Activated CD4-positive, alpha-beta memory T cell treated with anti-CD3 and anti-CD28 coated beads for 36 hours (primary cell): ENCODE results near the gene TYR. TPM values are rescaled to one million over a fixed set of nuclear protein-coding genes. Genes with fewer than 3 reads are reported as not detected.
A peak's percentile ranks its signal among the peaks of the same experiment; 100 is the strongest.
"Not testable (repeated sequence)": the region's sequence is repeated elsewhere in the genome, so short reads cannot be mapped to it uniquely, and the experiment has no call there.

Experiments
- CTCF ChIA-PET: fragments of 350-600 bp; sonication (Branson Sonifier 250); formaldehyde crosslinking; loops from one replicate; lab custom pipeline; 2021; ENCODE audit warnings: antibody characterized with exemption, inconsistent platforms; lab: Charles Lee
- POLR2A ChIA-PET: fragments of 350-600 bp; sonication (Branson Sonifier 250); formaldehyde crosslinking; loops from one replicate; lab custom pipeline; 2021; ENCODE audit warnings: antibody characterized with exemption; lab: Charles Lee
- DNase-seq: peaks from one replicate; pipeline ENCODE4 v3.0.0-alpha.2; 2020
- H3K27ac Mint-ChIP-seq: one replicate; pipeline ENCODE4 v1.8.0; 2021; ENCODE audit warnings: mixed read lengths
- H3K27me3 Mint-ChIP-seq: one replicate; pipeline ENCODE4 v1.8.0; 2021; ENCODE audit warnings: mixed read lengths
- H3K36me3 Mint-ChIP-seq: one replicate; pipeline ENCODE4 v1.8.0; 2021; ENCODE audit warnings: mixed read lengths
- H3K4me1 Mint-ChIP-seq: one replicate; pipeline ENCODE4 v1.8.0; 2021; ENCODE audit warnings: low read depth, mixed read lengths
- H3K4me3 Mint-ChIP-seq: one replicate; pipeline ENCODE4 v1.8.0; 2021; ENCODE audit warnings: mild to moderate bottlenecking, mixed read lengths
- H3K9me3 Mint-ChIP-seq: one replicate; pipeline ENCODE4 v1.8.0; 2021; ENCODE audit warnings: mixed read lengths
- intact Hi-C: fragments of 100-400 bp; cut with micrococcal nuclease; formaldehyde crosslinking; loops from one replicate; pipeline ENCODE4 v1.15.1; 2023
- total RNA-seq, 2 experiments: library from RNA; stranded (reverse); gene quantifications; one replicate each; pipeline ENCODE4 v1.2.3, GENCODE V29; 2021

The TYR gene
- total RNA-seq, 2 experiments from 2014 or later, result not detected

DNA sequence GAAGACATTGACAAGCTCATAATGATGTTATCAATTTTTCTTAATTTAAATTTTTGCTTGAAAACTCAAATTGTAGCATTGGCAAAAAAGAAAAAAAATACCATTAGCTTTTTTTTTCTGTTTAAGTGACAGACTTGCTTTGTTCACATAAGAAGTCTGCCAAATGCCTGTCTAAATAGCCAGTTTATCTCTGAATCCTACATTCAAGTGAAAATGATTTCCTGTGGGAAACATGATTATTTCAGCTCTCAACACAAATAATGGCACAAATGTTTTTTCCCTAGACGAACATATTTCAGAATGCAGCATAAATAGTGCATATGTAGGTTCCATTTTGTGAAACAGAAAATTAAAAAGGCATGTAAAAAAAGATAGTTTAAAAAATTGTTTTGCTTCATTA, 23.5 kb downstream of the TYR start:
- H3K27me3 Mint-ChIP-seq, result no peaks in the 10 kb centered on the region
- intact Hi-C loops, result no loop called here
- H3K4me3 Mint-ChIP-seq, result no peak overlapping the region

DNA sequence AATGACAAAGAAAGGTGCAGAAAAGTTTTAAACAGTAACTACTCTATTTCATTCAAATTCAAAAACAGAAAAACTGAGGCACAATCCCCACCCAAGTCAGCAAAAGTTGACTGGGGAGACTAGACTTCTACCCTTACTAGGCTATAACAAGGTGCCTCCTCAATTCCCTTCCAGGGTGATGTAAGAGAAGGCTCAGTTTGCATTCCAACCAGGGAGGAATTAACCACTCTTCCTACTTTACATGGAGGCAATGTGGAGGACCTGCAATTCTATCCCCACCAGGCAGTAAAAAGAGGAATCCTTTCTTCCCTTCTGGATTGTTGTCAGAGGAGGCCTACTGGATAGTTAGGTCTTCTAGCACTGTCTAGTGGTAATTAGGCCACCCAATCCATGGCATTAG, 26.1 kb downstream of the TYR start:
- no peak for DNase-seq
- H3K4me3 Mint-ChIP-seq, result no peak overlapping the region
- intact Hi-C loops, result no loop called here
- POLR2A ChIA-PET, result no interaction called here
- CTCF ChIA-PET, result no interaction called here
- H3K4me1 Mint-ChIP-seq, result no peaks in the 10 kb centered on the region
- H3K9me3 Mint-ChIP-seq, result peaks cover 1% of the 10 kb centered on the region
- H3K36me3 Mint-ChIP-seq, result no peaks in the 10 kb centered on the region
- no peak overlapping the region for H3K27ac Mint-ChIP-seq
- no peaks in the 10 kb centered on the region for H3K27me3 Mint-ChIP-seq

More for the DNA sequence above, 23.5 kb downstream of the TYR start:
- ChIA-PET CTCF (no interaction called here), POLR2A (no interaction called here)
- no peaks in the 10 kb centered on the region for H3K4me1 Mint-ChIP-seq
- H3K36me3 Mint-ChIP-seq, result no peaks in the 10 kb centered on the region
- H3K9me3 Mint-ChIP-seq, result no peaks in the 10 kb centered on the region
- DNase-seq, result no peak
- no peak overlapping the region for H3K27ac Mint-ChIP-seq

DNA sequence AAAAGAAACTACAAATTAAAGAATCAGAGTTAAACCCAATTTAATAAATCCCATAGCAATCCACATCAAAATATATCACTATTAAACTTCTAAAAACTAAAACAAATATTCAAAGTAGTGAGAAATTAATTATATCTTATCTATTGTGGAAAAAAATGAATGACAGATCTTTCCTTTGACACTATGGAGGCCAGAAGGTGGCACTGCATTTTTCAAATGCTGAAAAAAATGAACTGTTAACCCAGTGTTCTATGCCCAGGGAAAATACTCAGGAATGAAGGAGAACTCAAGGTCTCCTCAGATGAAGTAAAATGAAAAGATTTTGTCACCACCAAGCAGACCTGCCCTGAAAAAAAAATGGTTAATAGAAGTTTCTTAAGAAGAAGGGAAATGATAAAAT, 27.7 kb downstream of the TYR start:
- ChIA-PET POLR2A (no interaction called here), CTCF (no interaction called here)
- Mint-ChIP-seq H3K36me3 (no peaks in the 10 kb centered on the region), H3K27me3 (no peaks in the 10 kb centered on the region), H3K9me3 (peaks cover 2% of the 10 kb centered on the region), H3K27ac (no peak overlapping the region), H3K4me3 (no peak overlapping the region), H3K4me1 (no peaks in the 10 kb centered on the region)
- no peak for DNase-seq
- intact Hi-C loops, result no loop called here

DNA sequence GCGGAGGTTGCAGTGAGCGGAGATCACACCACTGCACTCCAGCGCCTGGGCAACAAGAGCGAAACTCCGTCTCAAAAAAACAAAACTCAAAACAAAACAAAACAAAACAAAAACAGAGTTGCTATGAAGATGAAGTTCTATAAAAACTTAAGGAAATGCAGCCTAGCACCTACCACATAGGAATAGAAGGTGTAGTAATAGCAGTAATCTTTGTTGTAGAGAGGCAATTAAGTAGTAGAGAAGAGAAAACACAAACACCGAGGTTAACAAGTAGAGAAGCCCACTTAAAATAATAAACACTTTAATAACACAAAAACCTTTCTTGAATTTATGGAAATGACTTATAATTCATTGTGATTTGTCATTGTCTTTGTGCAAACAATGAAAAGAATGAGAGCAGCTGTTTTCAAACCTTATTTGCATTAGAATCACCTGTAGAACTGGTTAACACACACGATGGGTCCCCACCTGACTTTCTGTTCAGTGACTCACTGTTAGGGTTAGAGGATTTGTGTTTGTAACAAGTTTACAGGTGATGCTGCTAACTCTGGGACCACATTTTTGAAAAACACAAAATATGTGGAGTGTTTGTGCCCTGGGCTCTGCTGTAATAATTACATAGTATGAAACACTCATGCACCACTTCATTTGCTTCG, 43.1 kb downstream of the TYR start:
- no peaks in the 10 kb centered on the region for H3K27me3 Mint-ChIP-seq
- ChIA-PET CTCF (no interaction called here), POLR2A (no interaction called here)
- intact Hi-C loops, result no loop called here
- no peak overlapping the region for H3K27ac Mint-ChIP-seq
- H3K4me1 Mint-ChIP-seq, result no peaks in the 10 kb centered on the region
- no peak for DNase-seq
- H3K36me3 Mint-ChIP-seq, result no peaks in the 10 kb centered on the region
- no peaks in the 10 kb centered on the region for H3K9me3 Mint-ChIP-seq
- H3K4me3 Mint-ChIP-seq, result no peak overlapping the region

DNA sequence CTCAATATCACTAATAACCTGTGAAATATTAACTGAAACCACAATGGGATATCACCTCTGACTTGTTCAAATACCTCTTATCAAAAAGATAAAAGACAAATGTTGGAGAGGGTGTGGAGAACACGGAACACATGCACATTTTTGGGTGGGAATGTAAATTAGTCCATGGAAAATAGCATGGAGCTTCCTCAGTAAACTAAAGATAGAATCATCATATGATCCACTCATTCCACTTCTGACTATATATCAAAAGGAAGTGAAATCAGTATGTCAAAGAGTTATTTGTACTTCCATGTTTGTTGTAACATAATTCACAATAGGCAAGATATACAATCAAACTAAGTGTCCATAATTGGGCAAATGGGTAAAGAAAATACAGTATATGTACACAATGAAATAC, 57.4 kb downstream of the TYR start:
- POLR2A ChIA-PET, result no interaction called here
- intact Hi-C loops, result no loop called here
- CTCF ChIA-PET, result no interaction called here
- Mint-ChIP-seq H3K27ac (no peak overlapping the region), H3K4me1 (no peaks in the 10 kb centered on the region), H3K4me3 (no peak overlapping the region), H3K36me3 (no peaks in the 10 kb centered on the region), H3K9me3 (peaks cover 5% of the 10 kb centered on the region), H3K27me3 (no peaks in the 10 kb centered on the region)
- no peak for DNase-seq

DNA sequence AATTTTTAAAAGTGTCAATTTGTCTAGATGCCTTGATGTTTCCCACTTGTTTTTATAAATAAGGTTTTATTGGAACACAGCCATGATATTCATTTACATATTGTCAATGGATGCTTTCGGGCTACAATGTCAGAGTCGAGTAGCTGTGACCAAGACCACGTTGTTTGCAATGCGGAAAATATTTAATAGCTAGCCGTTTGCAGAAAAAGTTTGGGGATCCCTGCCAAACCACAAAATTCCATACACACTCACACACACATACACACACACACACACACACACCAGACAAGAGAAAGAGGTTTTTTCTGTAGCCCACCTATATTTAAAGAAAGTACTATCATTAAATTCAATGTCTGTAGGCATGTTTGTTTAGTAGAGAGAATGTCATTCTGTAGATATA, 58.3 kb downstream of the TYR start:
- DNase-seq, result no peak
- Mint-ChIP-seq H3K9me3 (peaks cover 5% of the 10 kb centered on the region), H3K27ac (no peak overlapping the region), H3K4me1 (no peaks in the 10 kb centered on the region), H3K4me3 (no peak overlapping the region), H3K36me3 (no peaks in the 10 kb centered on the region), H3K27me3 (no peaks in the 10 kb centered on the region)
- POLR2A ChIA-PET, result no interaction called here
- intact Hi-C loops, result no loop called here
- CTCF ChIA-PET, result no interaction called here

DNA sequence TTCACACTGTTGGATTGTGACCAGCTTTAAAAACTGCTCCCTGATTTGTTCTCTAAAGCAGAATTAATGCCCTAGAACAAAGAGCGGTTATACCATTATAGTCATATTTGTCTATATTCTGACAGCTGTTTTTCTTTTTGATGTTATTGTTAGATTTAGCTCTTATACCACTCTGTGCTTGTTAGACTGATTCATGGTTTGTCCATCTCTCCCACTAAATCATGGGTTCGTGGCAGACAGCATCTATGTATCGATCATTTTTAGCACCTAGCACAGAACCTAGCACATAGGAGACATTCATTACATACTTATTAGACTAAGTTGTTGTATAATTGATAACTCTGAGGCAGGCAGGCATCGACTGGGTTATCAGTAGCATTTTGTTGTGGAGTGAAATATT, 69.3 kb downstream of the TYR start:
- POLR2A ChIA-PET, result interaction anchor here (0.6 kb wide), 1 partner anchor 351 kb away, joined by 3 read pairs; no protein-coding TSS in a partner anchor
- H3K36me3 Mint-ChIP-seq, H3K4me3 Mint-ChIP-seq, CTCF ChIA-PET, H3K27me3 Mint-ChIP-seq, H3K9me3 Mint-ChIP-seq, DNase-seq, H3K4me1 Mint-ChIP-seq, intact Hi-C loops, H3K27ac Mint-ChIP-seq: not testable (repeated sequence)

DNA sequence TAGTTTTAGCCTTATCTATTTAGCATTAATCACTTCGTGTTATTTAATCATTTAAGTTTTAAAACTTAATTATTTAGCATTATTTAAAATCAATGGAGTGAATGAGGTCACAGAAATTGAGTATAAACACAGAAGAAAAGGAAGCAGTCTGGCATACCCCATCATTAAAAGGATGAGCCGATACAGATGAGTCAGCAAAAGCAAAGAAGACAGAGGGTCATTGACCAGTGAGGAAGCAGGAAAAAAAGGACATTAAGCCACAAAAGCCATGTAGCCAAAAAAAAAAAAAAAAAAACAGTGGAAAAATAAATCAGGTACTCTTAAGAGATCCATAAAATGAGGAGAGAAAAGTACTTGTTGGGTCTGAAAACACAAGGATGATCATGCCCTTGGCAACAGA, 71.5 kb downstream of the TYR start:
- no peaks in the 10 kb centered on the region for H3K27me3 Mint-ChIP-seq
- intact Hi-C loops, result no loop called here
- H3K4me1 Mint-ChIP-seq, result no peaks in the 10 kb centered on the region

DNA sequence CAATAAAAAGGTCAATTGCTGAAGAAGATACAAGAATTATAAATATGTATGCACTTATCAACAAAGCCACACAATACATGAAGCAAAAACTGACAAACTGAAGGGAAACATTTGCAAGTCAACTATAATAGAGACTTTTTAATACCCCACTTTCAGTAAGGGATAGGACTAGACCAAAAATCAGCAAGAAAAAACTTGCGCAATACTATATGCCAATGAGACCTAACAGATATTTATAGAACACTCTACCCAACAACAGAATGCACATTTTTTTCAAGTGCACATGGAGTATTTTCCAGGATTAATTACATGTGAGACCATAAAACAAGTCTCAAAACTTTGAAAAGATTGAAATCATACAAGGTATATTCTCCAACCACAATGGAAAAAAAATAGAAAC, 83.8 kb downstream of the TYR start:
- DNase-seq, H3K36me3 Mint-ChIP-seq, H3K27ac Mint-ChIP-seq, POLR2A ChIA-PET, intact Hi-C loops, CTCF ChIA-PET, H3K4me1 Mint-ChIP-seq, H3K9me3 Mint-ChIP-seq, H3K4me3 Mint-ChIP-seq, H3K27me3 Mint-ChIP-seq: not testable (repeated sequence)

More for the DNA sequence above, 71.5 kb downstream of the TYR start:
- Mint-ChIP-seq H3K36me3 (no peaks in the 10 kb centered on the region), H3K4me3 (no peak overlapping the region), H3K9me3 (no peaks in the 10 kb centered on the region), H3K27ac (no peak overlapping the region)
- no peak for DNase-seq
- ChIA-PET CTCF (no interaction called here), POLR2A (no interaction called here)

DNA sequence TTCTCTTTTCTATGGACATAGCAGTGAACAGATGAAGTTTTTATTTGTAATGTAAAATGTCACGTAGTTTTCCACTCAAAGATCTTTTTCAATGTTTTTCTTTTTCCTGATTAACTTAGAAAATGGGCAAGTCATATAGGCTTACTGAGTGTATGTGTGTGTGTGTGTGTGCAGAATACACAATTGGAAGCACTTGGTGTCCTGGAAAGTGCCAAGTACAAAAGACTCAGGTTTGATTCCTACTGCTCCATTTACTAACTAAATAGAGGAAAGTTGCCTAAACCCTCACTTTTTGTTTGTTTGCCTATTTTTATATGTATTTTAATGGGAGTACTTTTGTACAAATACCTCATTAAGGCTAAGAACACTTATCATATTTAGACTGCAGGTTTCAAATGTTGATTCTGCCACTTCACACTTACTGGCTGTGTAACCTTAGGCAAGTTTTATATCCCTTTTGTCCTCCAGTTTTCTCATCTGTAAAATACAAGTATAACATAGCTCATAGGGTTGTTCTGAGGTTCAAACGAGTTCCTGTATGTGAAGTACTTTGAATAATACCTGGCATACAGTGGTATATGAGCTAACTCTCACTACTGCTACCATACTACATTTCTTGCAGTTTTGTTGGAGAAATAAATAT, 90.1 kb downstream of the TYR start:
- Mint-ChIP-seq H3K27me3 (no peaks in the 10 kb centered on the region), H3K4me3 (no peak overlapping the region), H3K36me3 (no peaks in the 10 kb centered on the region), H3K4me1 (peaks cover 2% of the 10 kb centered on the region), H3K27ac (no peak overlapping the region), H3K9me3 (no peaks in the 10 kb centered on the region)
- no peak for DNase-seq
- POLR2A ChIA-PET, result no interaction called here
- intact Hi-C loops, result no loop called here
- CTCF ChIA-PET, result no interaction called here

DNA sequence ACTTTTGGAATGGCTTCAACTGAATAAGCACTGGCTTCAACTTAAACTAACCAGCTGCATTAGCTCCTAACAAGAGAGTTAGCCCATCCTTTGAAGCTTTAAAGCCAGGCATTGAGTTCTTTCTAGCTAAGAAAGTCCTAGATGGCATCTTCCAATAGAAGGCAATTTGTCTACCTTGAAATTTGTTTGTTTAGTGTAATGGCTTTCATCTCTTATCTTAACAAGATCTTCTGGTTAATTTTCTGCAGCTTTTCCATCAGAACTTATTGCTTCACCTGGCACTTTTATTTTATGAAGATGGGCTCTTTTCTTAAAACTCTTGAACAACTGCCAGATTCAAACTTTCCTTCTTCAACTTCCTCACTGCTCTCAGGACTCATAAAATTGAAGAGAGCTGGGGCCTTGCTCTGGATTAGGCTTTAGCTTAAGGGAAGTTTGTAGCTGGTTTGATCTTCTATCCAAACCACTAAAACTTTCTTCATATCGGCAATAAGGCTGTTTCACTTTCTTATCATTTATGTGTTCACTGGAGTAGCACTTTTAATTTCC, 94.9 kb downstream of the TYR start:
- POLR2A ChIA-PET, result not testable (repeated sequence)

DNA sequence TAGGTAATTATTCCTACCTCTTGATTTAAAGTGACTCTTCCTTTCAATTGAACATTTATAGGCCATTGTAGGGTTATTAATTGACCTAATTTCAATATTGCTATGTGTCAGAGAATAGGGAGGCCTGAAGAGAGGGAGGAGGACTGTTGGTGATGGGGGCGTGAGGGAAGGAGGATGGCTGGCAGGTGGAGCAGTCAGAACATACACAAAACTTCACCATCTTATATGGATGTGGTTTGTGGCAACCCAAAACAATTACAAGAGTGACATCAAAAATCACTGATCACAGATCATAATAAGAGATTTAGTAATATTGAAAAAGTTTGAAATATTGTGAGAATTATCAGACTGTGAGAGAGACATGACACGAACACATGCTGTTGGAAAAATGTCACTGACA, 95.5 kb downstream of the TYR start:
- intact Hi-C loops, H3K27ac Mint-ChIP-seq, H3K4me3 Mint-ChIP-seq, H3K4me1 Mint-ChIP-seq, CTCF ChIA-PET, POLR2A ChIA-PET, H3K27me3 Mint-ChIP-seq, H3K36me3 Mint-ChIP-seq, H3K9me3 Mint-ChIP-seq: not testable (repeated sequence)
- peak; percentile 8 for DNase-seq

More for the DNA sequence above, 94.9 kb downstream of the TYR start:
- intact Hi-C loops, H3K27me3 Mint-ChIP-seq, H3K4me3 Mint-ChIP-seq, H3K4me1 Mint-ChIP-seq, H3K36me3 Mint-ChIP-seq, H3K27ac Mint-ChIP-seq, CTCF ChIA-PET, H3K9me3 Mint-ChIP-seq, DNase-seq: not testable (repeated sequence)

DNA sequence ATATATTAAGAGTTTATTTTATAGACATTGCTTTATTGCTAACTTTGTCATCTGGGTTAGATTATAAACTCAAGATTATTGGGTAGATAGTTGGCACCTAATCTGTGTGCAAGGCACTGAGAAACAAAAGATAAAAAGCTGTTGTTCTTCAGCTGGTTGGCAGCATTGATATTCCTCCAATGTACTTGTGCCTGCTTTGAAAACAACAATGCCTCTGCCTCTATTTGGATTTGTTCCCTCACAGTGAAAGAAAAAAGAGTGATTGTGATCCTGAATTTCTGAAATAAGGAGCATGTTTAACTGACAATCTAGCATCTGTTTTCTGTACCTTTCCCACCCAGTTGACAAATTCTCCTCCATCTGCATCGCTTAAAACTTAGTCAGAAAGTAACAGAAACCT, 98.3 kb downstream of the TYR start:
- H3K4me1 Mint-ChIP-seq, result peaks cover 4% of the 10 kb centered on the region
- no peaks in the 10 kb centered on the region for H3K9me3 Mint-ChIP-seq
- no peak overlapping the region for H3K27ac Mint-ChIP-seq
- no peaks in the 10 kb centered on the region for H3K36me3 Mint-ChIP-seq
- CTCF ChIA-PET, result interaction anchor here (0.6 kb wide), 1 partner anchor 1123 kb away, joined by 3 read pairs; no protein-coding TSS in a partner anchor
- no peak overlapping the region for H3K4me3 Mint-ChIP-seq
- no peaks in the 10 kb centered on the region for H3K27me3 Mint-ChIP-seq
- DNase-seq, result no peak
- intact Hi-C loops, result no loop called here
- POLR2A ChIA-PET, result no interaction called here
